CD4-positive, alpha-beta T cell treated with Interferon alpha-2 for 1 hour (primary cell): ENCODE results near the gene KRT14.
"Not testable (repeated sequence)": the region's sequence is repeated elsewhere in the genome, so short reads cannot be mapped to it uniquely, and the experiment has no call there.

Experiments
- DNase-seq, 2 donors: peaks; one replicate each; pipeline ENCODE4 v3.0.0-alpha.2; 2020 to 2022

The KRT14 gene

DNA sequence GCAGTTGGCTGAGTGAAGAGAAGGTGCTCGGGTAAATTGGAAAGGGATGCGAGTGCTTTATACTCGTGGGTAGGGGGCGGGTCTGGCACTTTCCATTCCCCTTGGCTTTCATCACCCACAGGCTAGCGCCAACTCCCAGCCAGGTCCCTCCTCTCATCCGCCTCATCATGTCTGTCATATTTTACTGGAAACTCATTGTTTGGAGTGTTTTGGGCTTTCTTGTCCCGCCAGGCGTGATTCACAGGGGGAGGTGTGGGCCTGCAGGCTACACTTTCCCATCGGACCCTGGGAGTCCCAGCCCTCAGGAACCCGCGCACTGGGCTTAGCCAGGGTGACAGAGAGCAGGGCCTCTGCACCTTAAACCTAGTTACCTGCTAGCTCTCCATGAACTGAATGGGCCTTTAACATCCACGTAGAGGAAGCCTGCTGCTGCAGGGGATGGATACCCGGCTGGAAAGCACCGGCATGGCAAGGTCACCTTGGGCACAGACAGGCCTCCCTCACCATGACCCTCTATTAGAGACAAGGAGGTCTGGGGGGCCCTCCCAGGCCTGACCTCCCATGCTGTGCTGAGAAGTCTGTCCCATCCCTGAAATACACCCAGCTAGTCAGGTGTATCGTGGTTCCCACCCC is at the start of gene KRT14:
Gene KRT14 (minus strand): TSS at position 33 of the 633 bp plus-strand sequence. CDS start 61 bp downstream, outside the sequence.
- no peak for DNase-seq

DNA sequence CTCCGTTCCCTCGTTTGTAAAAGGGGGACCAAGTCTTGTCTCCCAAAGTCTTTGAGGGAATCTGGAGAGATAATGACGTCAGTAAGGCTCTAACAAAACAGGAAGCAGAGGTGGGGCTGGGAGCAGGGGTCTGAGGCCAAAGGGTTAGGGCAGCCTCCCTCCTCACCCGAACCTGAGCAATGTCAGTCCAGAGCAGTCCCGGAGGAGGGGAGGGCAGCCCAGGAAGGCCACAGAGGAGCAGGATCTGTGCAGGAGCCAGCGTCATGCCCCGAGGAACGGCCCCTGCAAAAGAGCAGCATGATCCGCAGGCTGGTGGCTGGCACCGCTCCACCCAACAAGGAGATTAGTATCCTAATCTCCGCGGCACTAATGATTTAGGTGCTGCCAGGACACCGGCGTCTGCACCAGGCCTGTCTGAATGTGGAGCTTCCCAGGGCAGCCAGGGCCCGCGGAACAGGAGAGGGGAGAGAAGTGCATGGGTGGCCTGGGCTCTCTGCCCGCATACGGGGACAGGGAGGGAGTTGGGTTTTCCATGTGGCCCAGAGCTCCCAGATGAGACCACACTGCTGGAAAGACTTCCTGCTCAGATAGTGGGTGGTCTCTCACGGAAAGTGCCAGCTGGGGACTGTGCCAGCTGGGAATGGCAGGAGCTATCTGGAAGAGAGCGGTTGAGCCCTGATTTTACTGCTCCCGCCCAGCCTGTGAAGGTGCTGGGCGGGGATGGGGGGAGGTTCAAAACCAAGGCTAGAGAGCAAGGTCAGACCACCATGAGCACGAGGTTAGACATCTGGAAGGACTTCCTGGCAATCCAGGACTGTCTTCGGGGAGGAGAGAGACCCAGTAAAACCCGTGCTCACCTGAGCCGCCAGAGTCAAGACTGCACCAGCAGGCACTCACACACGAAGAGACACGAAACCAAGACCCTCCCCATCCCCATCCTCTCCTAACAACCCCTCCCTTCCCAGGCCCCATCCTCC is 48.7 kb upstream of the KRT14 start:
- no peak for DNase-seq

DNA sequence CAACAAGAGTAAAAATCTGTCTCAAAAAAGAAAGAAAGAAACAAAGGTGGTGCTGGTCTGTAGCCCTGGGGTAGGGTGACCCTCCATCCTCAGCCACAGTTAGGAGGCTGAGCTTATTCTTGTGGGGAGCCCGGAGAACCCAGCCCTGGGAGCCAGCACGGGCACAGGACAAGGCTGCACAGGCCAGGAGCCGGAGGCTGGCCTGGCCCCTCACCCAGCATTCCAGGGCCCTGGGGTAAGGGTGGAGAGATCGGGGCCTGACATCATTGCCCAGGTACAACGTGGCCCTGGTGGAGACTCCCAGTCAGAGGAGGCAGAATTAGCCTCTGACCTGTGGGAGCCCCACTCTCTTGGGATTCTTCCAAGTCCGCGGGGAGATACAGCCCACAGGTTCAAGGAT is 47.9 kb upstream of the KRT14 start:
- DNase-seq, result no peak

DNA sequence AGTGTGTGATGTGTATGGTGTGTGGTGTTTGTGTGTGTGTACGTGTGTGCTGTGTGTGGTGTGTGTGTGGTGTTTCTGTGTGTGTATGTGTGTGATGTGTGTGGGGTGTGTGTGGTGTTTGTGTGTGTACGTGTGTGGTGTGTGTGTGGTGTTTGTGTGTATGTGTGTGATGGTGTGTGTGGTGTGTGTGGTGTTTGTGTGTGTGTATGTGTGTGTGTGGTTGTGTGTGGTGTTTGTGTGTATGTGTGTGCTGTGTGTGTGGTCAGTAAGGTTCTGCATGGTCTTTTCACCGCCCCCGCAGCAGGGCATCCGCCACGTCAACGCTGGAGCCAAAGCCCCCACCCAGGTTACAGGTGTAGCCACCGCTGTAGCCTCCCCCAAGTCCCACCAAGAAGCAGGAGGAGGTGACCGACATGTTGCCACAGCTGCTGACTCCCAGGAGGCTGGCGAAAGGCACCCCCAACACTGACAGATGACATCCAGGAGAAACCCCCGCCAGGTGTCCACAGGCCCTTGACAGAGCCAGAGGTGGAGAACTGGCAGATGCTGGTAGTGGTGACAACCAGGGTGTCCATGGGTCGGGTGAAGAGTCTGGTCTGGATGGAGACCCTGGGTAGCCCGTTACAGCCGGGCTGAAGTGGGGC is 47.0 kb upstream of the KRT14 start:
- DNase-seq, result no peak

DNA sequence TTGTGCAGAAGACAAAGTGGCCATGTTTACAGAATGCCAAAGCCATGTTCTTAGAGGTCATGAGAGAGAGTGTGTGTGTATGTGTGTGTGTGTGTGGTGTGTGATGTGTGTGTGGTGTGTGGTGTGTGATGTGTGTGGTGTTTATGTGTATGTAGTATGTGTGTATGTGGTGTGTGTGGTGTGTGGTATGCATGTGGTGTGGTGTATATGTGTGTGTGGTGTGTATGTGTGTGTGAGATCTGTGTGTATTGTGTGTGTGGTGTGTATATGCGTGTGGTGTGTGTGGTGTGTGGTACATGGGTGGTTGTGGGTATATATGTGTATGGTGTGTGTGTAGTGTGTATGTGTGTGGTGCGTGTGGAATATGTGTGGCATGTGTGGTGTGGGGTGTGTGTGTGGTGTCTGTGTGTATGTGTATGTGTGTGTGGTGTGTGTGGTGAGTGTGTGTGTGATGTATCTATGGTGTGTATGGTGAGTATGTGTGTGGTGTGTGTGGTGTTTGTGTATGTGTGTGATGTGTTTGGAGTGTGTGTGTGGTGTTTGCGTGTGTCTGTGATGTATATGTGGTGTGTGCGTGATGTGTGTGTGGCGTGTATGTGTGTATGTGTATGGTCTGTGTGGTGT is 45.9 kb upstream of the KRT14 start:
- no peak for DNase-seq

DNA sequence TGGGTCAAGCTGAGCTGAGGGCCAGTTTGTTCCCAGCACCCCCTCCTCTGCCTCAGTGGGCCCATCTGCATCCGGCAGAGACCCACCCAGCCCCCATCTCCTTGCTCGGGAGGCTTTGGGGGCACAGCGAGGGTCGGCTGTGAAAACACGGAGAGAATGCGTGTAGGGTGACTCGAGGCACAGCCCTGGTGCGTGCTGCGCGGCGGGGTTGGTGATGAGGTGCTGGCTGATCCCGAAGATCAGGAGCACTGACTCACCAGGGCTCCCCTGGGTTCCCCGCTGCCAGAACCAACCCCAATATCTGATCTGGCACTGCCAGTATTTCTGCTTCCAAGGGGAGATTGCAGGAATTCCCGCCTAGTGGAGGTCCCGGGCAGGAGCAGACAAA is 45.2 kb upstream of the KRT14 start:
- DNase-seq, result no peak

DNA sequence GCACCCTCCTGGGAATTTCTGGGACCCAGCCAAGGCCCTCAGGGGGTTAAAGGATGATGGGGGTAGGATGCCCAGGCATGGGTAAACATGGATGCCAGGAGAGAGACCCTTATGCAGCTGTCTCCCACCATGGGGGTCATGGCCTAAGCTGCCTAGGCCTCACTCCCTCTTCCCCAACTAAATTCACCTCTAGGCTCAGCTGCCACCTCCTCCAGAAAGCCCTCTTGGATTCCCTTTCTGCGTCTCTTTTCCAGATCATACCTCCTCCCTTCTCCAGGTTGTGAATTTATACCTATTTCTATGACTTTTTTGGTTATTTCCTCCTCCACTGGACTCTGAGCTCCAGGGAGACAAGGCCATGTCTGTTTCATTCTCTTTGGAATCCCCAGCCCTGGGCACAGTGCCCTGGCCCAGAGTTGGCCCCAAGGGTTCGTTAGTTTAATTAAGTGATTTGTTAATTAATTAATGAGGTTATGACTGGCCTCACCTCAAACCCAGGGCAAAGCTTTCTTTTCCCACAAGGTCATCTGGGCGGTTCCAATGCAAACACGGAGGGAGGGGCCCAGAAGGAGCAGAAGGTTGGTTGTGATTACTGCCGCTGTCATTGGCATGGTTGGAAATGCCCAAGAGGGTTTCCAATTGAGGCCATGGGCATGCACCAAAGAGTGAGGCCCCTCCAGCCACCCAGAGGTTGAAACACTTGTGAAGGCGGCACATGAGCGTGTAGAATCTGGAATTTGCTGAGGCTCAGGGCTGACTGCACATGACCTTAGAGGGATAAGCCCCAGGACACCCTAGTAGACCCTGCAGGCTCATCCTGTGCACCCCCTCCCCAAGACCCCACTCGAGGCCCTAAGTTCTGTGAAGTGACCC is 44.6 kb upstream of the KRT14 start:
- DNase-seq, result no peak

DNA sequence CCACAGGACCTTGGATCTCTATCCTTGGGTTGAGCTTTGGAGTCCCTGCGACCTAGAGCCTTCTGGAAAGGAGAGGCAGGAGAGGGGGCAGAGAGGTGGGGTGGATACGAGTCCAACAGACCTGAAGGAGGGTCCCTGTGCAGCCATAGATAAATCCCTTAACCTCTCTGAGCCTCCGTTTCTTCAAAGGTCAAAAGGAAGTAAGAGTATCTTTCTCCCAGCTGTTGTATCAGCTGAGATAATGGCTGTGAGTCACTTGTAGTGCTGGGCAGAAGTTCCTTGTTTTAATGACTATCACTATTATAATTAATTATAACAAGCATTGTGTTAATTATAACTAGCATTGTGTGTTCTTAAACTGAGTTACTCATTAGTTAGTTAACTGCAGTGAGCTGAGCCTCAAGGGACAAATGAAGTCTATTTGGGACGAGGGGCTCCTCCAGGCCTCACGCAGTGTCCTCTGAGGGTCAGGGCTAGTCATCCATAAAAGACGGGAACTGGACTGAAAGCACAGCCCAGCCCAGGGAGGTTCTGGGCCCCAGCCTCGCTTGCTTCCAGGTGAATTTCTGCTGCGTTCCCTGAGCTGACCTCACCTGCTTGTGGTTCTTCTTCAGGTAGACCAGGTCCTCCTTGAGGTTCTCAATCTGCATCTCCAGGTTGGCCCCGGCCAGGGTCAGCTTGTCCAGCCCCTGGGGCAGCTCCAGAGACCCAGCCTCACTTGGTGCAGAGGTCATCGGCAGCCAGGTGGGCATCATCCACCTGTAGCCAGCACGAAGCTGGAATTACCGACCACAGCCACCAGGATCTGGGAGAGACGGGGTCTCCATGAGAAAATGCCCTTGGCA is 43.4 kb upstream of the KRT14 start:
- no peak for DNase-seq

DNA sequence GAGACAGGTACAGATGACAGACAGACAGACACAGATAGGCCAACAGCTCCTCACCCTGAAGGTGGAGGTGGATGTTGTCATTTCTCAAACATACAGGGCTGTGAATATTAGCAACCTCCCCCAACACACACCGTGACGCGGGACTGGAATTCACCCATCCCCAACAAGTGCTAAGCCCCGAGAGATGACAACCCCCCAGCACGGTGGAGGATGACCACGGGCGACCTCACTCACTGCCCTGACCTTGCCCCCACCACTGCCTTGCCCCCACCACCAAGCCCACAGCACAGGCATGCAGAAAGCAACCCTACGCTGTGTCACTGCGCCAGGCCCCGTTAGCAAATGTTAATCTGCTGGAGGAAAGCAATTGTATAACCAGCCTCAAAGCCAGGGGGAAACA is 42.6 kb upstream of the KRT14 start:
- DNase-seq, result no peak

DNA sequence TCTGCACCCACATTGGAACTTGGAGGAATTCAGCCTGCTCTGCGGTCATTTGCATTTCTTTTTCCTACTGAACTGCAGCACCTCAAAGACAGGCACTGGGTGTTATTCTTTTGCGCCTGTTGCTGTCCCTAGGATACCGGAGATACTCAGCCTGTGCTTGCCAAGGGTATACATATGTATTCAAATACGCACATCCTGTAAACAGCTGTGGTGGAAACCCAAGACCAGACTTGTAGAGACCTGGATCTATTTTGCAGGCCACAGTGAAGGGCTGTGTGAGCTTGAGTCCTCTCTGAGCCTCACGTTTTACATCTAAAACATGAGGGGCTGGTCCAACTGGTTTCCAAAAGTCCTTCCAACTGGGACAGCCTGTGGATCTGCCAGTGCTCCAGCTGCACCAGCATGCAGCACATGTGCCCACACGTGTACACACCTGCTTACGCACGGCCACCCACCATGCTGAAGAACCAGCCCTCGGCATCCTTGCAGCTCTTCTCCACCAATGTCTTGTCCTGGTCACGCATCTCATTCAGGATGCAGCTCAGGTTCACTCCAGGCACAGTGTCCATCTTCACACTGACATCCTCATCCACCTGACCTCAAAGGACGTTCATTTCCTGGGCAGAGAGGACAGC is 42.0 kb upstream of the KRT14 start:
- not testable (repeated sequence) for DNase-seq

DNA sequence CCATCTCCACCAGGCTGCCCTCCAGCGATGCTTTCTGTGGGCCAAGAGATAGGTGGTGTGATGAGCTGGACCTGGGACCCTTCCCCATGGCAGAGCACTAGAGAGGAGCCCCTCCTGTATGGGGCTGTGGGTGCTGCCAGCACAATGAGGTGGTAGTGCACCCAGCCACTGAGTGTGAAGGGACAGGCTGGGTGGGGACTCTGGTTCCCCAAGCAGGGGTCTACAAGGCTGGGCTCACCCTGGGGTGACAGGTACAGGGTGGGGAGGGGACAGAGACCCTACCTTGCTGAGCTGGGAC is 41.3 kb upstream of the KRT14 start:
- not testable (repeated sequence) for DNase-seq

DNA sequence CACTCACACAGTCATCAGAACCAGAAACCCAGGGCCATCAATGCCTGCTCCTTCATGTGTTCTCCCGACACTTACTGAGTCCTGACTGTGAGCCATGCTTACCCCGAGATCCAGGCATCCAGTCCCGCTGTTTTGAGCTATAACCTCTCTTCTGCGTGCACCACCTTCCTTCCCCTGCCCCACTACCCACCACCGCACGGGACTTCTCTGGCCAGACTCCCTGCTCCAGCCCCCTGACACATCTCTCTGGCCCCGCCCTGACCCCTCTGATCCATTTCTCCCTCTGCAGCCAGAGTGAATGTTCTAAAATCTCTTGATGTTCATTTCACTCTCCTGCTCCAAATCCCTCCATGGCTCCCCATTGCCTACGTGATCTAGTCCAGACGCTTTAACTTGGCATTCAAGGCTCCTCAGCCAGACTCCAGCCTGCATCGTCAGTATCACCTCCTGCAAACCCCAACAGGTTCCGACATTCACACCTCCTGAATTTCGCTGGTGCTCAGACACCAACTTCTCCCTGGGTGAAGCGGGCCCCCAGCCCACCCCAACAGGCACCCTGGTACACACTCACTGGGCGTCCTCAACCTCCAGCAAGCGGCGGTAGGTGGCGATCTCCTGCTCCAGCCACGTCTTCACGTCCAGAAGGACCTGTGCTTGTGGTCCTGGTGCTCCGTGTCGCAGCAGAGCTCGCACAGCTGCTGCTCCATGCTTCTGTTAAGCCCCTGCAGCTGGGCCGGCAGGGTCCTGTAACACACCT is 40.8 kb upstream of the KRT14 start:
- no peak for DNase-seq

DNA sequence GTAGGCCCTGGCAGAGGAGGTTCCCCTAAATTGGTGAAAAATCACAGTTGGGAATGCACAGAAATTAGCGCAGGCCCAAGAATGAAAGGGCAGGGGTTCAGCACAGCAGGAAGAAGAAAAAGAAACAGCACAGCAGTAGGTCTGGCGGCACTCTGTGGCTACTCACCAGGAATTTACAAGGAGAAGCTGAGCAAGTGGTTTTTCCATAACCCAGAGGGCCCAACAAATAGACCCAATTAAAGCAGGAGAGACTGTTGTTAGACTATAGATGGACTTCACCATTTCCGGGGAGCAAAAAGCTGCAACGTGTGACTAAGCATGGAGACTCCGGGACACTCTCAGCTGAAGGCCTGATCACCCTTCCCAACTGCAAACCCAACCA is 40.2 kb upstream of the KRT14 start:
- DNase-seq, result not testable (repeated sequence)

DNA sequence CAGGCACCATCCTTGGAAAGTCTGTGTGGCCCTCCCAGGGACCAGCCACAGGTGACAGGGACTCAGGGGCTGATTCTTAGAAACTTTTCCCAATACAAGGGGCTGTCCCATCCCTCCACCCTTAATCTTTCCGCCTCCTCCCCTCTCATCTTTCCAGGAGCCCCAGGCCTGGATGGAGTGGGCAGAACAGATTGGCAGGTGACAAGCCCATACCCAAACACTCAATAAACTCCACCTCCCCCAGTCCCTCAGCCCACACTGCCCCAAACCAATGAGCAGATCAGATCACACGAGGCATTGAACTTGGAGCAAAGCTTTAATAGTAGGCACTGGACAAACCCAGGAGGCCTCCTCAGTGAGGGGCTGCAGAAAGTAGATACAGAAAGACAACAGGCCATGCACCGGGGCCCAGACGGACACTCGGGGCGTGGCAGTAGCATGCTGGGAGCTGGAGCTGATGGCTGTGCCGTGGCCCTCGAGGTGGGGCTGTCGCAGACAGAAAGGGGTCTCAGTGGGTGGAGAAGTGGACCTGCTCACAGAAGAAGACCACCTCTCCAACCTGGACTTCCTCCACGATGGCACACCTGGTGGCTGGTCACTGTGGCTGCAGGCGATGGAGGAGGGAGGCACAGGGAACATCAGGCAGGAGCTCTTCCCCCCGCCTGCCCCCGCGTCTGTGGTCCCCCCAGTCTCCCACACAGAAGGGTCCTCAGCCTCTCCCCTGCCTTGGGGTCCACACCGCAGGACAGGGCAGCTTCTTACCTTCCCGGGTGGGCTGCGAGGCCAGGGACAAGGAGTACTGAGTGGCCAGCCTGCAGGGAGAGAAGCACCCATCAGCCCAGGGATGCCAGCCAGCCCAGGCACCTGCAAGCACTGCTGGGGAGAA is 39.6 kb upstream of the KRT14 start:
- DNase-seq, result not testable (repeated sequence)

DNA sequence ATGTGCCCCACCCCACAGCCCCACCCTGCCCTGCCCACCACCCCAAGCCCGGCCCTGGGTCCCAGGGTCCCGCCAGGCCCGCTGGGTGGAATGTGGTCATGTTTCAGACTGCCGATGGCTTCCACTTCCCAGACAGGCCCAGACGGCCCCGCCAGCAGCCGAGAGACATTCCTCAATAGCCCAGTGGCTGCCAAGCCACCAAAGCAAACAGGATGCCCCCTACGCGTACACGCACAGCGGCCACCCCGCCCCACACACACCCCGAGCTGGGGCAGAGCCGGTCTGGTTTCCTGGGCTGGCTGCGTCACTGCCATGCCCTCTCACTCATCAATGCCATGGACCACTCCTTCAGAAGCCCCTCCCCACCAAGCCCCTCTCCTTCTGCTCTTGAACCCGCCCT is 38.9 kb upstream of the KRT14 start:
- no peak for DNase-seq

DNA sequence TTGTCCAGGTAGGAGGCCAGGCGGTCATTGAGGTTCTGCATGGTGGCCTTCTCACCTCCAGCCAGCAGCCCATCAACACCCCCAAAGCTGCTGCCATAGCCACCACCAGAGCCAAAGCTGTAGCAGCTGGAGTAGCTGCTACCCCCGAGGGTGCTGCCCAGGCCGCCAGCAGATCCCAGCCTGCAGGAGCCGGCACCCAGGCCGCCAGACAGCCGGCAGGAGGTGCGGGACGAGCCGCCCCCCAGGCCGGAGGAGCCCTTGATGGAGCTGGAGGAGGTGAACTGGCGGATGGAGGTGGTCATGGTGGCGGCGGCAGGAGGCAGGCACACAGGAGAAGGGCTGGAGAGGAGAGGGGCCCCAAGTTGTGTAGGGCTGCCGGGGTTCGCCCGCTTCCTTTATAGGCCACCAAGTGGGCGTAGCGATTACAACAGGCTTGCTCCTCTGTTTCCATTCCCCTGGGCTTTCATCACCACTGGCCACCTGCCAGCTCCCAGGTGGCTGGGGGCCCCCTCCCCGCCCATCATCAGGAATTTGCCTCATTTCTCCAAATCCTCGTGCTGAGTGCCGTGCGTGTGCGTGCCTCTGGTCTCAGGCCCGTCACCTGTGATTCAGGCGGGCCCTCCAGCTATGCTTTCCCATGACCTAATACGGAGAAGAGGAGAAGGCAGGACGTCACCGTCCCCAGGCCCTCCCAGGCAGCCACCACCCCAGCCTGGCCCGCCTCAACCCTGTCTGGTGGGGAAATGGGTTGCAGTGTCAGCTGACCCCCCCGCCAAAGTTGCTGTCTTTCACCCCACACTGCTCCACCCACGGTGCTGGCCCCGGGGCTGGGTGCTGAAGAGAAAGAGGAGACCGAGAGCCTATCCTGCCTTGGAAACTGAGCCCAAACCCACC is 37.8 kb upstream of the KRT14 start, which contains the start of gene KRT17:
Gene KRT17 (minus strand): TSS at position 368 of the 894 bp plus-strand sequence. CDS start 66 bp downstream, at position 302.
- no peak for DNase-seq

DNA sequence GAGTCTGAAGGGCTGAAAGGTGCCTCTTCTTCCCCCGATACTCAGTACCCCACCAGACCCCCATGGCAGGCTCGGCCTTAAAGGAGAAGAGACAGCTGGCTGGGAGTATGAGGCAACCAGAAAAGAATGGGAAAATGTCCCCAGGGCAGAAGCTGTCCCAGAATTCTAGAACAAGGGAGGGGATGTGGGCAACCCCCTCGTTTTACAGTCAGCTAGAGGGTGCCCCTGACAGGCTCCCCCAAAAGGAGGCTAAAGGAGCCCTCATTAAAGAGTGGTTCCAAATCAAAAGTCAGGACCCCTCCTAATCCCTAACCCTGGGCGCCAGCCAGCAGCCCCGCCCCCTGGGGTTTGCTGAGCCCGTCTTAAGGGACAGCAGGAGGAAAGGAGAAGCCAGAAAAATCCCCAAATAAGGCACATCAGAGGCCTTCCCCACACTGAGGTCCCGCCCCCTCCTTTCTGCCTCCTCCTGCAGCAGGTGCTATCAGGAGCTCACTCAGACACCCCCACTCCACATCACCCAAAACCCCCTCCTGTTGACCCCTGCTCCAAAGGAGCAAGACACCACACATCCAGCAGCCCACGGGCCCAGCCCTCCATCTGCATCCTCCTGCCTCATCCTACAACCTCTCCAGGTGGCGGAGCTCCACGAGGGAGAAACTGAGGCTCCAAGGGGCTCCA is 36.6 kb upstream of the KRT14 start:
- not testable (repeated sequence) for DNase-seq
